SJSA1 (cell line): Measurements from ENCODE around the gene INTS1. TPM values are rescaled to one million over a fixed set of nuclear protein-coding genes. Genes with fewer than 3 reads are reported as not detected.

Experiments used
- DNase-seq, 2 experiments: peaks; one replicate each; pipeline ENCODE4 v3.0.0-alpha.2; 2015 to 2020; ENCODE audit warnings: low spot score in 2 of 2, low read depth in 1 of 2
- H3K27ac ChIP-seq: fragments of 250-450 bp; sonication (Bioruptor Pico); 2 replicates; pipeline ENCODE4 v1.5.1; 2020; ENCODE audit warnings: mild to moderate bottlenecking, moderate library complexity
- H3K27me3 ChIP-seq: fragments of 250-450 bp; sonication (Bioruptor Pico); replicated peaks from 2 replicates; pipeline ENCODE4 v1.5.1; 2020; ENCODE audit warnings: mild to moderate bottlenecking, moderate library complexity
- H3K36me3 ChIP-seq: fragments of 250-450 bp; sonication (Bioruptor Pico); 2 replicates; pipeline ENCODE4 v1.5.1; 2020; ENCODE audit warnings: mild to moderate bottlenecking
- H3K4me1 ChIP-seq: fragments of 250-450 bp; sonication (Bioruptor Pico); replicated peaks from 2 replicates; pipeline ENCODE4 v1.6.1; 2021; ENCODE audit warnings: mild to moderate bottlenecking
- H3K4me3 ChIP-seq: fragments of 250-450 bp; sonication (Bioruptor Pico); 2 replicates; pipeline ENCODE4 v1.5.1; 2020; ENCODE audit warnings: mild to moderate bottlenecking
- H3K9me3 ChIP-seq: fragments of 250-450 bp; sonication (Bioruptor Pico); replicated peaks from 2 replicates; pipeline ENCODE4 v1.5.1; 2020; ENCODE audit warnings: mild to moderate bottlenecking
- total RNA-seq: library from RNA; depleted of rRNA; stranded (reverse); fragments of >200 nt; shearing (Covaris generic); gene quantifications from 2 replicates; pipeline ENCODE4 v1.2.3, GENCODE V29; 2014

INTS1 gene
- total RNA-seq, 1 experiment from 2014 or later: 36.8 TPM

- H3K36me3 ChIP-seq: peaks cover 78% of the 10 kb centered on the region
- no peak for DNase-seq
Measured at GRCh38 chr7:1499367-1500029, 4.7 kb downstream of the INTS1 start.

GRCh38 chr7:1498370-1499305 is 5.6 kb downstream of the INTS1 start:
- H3K4me1 ChIP-seq: peaks cover 7% of the 10 kb centered on the region
- no peak overlapping the region for H3K27ac ChIP-seq
- H3K9me3 ChIP-seq: 0 out of 2 replicates have a peak, but pooled peaks cover 2% of the 10 kb centered on the region
- no peak overlapping the region for H3K4me3 ChIP-seq
- DNase-seq: no peak
- no peaks in the 10 kb centered on the region for H3K27me3 ChIP-seq
- H3K36me3 ChIP-seq: peaks cover 77% of the 10 kb centered on the region

More at GRCh38 chr7:1499367-1500029, 4.7 kb downstream of the INTS1 start:
- Histone ChIP-seq H3K27me3 (no peaks in the 10 kb centered on the region), H3K4me1 (peaks cover 10% of the 10 kb centered on the region), H3K27ac (no peak overlapping the region), H3K9me3 (0 out of 2 replicates have a peak, but pooled peaks cover 2% of the 10 kb centered on the region), H3K4me3 (no peak overlapping the region)

GRCh38 chr7:1497293-1497927 is 6.8 kb downstream of the INTS1 start:
- Histone ChIP-seq H3K27ac (no peak overlapping the region), H3K4me3 (no peak overlapping the region), H3K4me1 (no peaks in the 10 kb centered on the region), H3K27me3 (no peaks in the 10 kb centered on the region), H3K36me3 (peaks cover 70% of the 10 kb centered on the region), H3K9me3 (no peaks in the 10 kb centered on the region)
- no peak for DNase-seq

- Histone ChIP-seq H3K4me3 (no peak overlapping the region), H3K4me1 (no peaks in the 10 kb centered on the region), H3K27ac (no peak overlapping the region), H3K9me3 (no peaks in the 10 kb centered on the region), H3K36me3 (peaks cover 70% of the 10 kb centered on the region), H3K27me3 (no peaks in the 10 kb centered on the region)
- DNase-seq: no peak
Measured at GRCh38 chr7:1496531-1497292, 7.5 kb downstream of the INTS1 start.

- no peaks in the 10 kb centered on the region for H3K4me1 ChIP-seq
- H3K4me3 ChIP-seq: no peak overlapping the region
- no peak overlapping the region for H3K27ac ChIP-seq
- no peak for DNase-seq
- no peaks in the 10 kb centered on the region for H3K9me3 ChIP-seq
- H3K36me3 ChIP-seq: peaks cover 73% of the 10 kb centered on the region
- no peaks in the 10 kb centered on the region for H3K27me3 ChIP-seq
Measured at GRCh38 chr7:1495564-1496242, 8.5 kb downstream of the INTS1 start.

GRCh38 chr7:1494866-1495563 is 9.2 kb downstream of the INTS1 start:
- DNase-seq: no peak
- H3K4me1 ChIP-seq: no peaks in the 10 kb centered on the region
- no peaks in the 10 kb centered on the region for H3K9me3 ChIP-seq
- H3K36me3 ChIP-seq: peaks cover 72% of the 10 kb centered on the region
- no peak overlapping the region for H3K27ac ChIP-seq
- H3K4me3 ChIP-seq: no peak overlapping the region
- H3K27me3 ChIP-seq: no peaks in the 10 kb centered on the region

GRCh38 chr7:1494447-1494846 is 9.7 kb downstream of the INTS1 start:
- no peaks in the 10 kb centered on the region for H3K27me3 ChIP-seq
- no peak overlapping the region for H3K4me3 ChIP-seq
- no peaks in the 10 kb centered on the region for H3K4me1 ChIP-seq
- no peak overlapping the region for H3K27ac ChIP-seq
- H3K36me3 ChIP-seq: peaks cover 72% of the 10 kb centered on the region
- no peak for DNase-seq
- no peaks in the 10 kb centered on the region for H3K9me3 ChIP-seq

- Histone ChIP-seq H3K27ac (no peak overlapping the region), H3K4me3 (no peak overlapping the region), H3K4me1 (no peaks in the 10 kb centered on the region), H3K36me3 (peaks cover 80% of the 10 kb centered on the region), H3K27me3 (no peaks in the 10 kb centered on the region), H3K9me3 (no peaks in the 10 kb centered on the region)
- DNase-seq: no peak
Measured at GRCh38 chr7:1493571-1493970, 10.6 kb downstream of the INTS1 start.

- no peak for DNase-seq
- Histone ChIP-seq H3K27ac (no peak overlapping the region), H3K4me3 (no peak overlapping the region), H3K27me3 (no peaks in the 10 kb centered on the region), H3K9me3 (no peaks in the 10 kb centered on the region), H3K36me3 (peaks cover 82% of the 10 kb centered on the region), H3K4me1 (no peaks in the 10 kb centered on the region)
Measured at GRCh38 chr7:1493129-1493528, 11.1 kb downstream of the INTS1 start.

- Histone ChIP-seq H3K9me3 (no peaks in the 10 kb centered on the region), H3K4me1 (no peaks in the 10 kb centered on the region), H3K4me3 (no peak overlapping the region), H3K27me3 (no peaks in the 10 kb centered on the region), H3K27ac (no peak overlapping the region), H3K36me3 (peaks cover 82% of the 10 kb centered on the region)
- no peak for DNase-seq
Measured at GRCh38 chr7:1492640-1493039, 11.5 kb downstream of the INTS1 start.

- peaks cover 82% of the 10 kb centered on the region for H3K36me3 ChIP-seq
- H3K27me3 ChIP-seq: no peaks in the 10 kb centered on the region
- no peak overlapping the region for H3K27ac ChIP-seq
- H3K4me3 ChIP-seq: no peak overlapping the region
- DNase-seq: no peak
- H3K4me1 ChIP-seq: no peaks in the 10 kb centered on the region
- H3K9me3 ChIP-seq: no peaks in the 10 kb centered on the region
Measured at GRCh38 chr7:1492221-1492620, 12.0 kb downstream of the INTS1 start.

- no peak for DNase-seq
- no peaks in the 10 kb centered on the region for H3K9me3 ChIP-seq
Measured at GRCh38 chr7:1490837-1491236, 13.4 kb downstream of the INTS1 start.

More at GRCh38 chr7:1490837-1491236, 13.4 kb downstream of the INTS1 start:
- no peak overlapping the region for H3K4me3 ChIP-seq
- peaks cover 82% of the 10 kb centered on the region for H3K36me3 ChIP-seq
- H3K4me1 ChIP-seq: no peaks in the 10 kb centered on the region
- no peaks in the 10 kb centered on the region for H3K27me3 ChIP-seq
- H3K27ac ChIP-seq: no peak overlapping the region
